Activated T-cell treated with anti-CD3 and anti-CD28 coated beads for 4 hours (primary cell): ENCODE data around the gene CEACAM16.

Experiments used
- DNase-seq: peaks from one replicate; pipeline ENCODE4 v3.0.0-alpha.2; 2020

Gene CEACAM16

GRCh38 chr19:44726465-44726864 is 27.5 kb downstream of the CEACAM16 start:
- no peak for DNase-seq

GRCh38 chr19:44728178-44728577 is 29.2 kb downstream of the CEACAM16 start:
- DNase-seq, result no peak

GRCh38 chr19:44729516-44730033 is 30.6 kb downstream of the CEACAM16 start:
- DNase-seq, result no peak

- no peak for DNase-seq
Observed at GRCh38 chr19:44731081-44731480, 32.1 kb downstream of the CEACAM16 start.

- no peak for DNase-seq
Observed at GRCh38 chr19:44731622-44732021, 32.7 kb downstream of the CEACAM16 start.

- no peak for DNase-seq
Observed at GRCh38 chr19:44732235-44733014, 33.5 kb downstream of the CEACAM16 start.

GRCh38 chr19:44734357-44734756 is 35.4 kb downstream of the CEACAM16 start:
- no peak for DNase-seq

GRCh38 chr19:44735011-44735410 is 36.1 kb downstream of the CEACAM16 start:
- no peak for DNase-seq

GRCh38 chr19:44737238-44738071 is 38.5 kb downstream of the CEACAM16 start:
- no peak for DNase-seq

GRCh38 chr19:44738136-44738535 is 39.2 kb downstream of the CEACAM16 start:
- no peak for DNase-seq

- no peak for DNase-seq
Observed at GRCh38 chr19:44738603-44739558, 39.9 kb downstream of the CEACAM16 start.

- no peak for DNase-seq
Observed at GRCh38 chr19:44740351-44740824, 41.4 kb downstream of the CEACAM16 start.

- DNase-seq, result no peak
Observed at GRCh38 chr19:44741258-44741731, 42.3 kb downstream of the CEACAM16 start.

- DNase-seq, result no peak
Observed at GRCh38 chr19:44741841-44742329, 42.9 kb downstream of the CEACAM16 start.

GRCh38 chr19:44742330-44743061 is 43.5 kb downstream of the CEACAM16 start:
- no peak for DNase-seq

GRCh38 chr19:44744871-44745332 is 46.0 kb downstream of the CEACAM16 start:
- no peak for DNase-seq

GRCh38 chr19:44745341-44745831 is 46.4 kb downstream of the CEACAM16 start:
- DNase-seq, result no peak

- no peak for DNase-seq
Observed at GRCh38 chr19:44745887-44746600, 47.1 kb downstream of the CEACAM16 start.

GRCh38 chr19:44746616-44746945 is 47.6 kb downstream of the CEACAM16 start:
- DNase-seq, result no peak

- peak; percentile 96 for DNase-seq
Observed at GRCh38 chr19:44746946-44747738, 48.2 kb downstream of the CEACAM16 start.
